IPS-20b (cell line): ENCODE measurements around the gene SFXN3.

ENCODE experiments used
- H3K27ac ChIP-seq: one replicate; pipeline ENCODE4 v1.5.1; 2013; ENCODE audit warnings: low read length
- H3K27me3 ChIP-seq: 2 replicates; pipeline ENCODE4 v1.6.1; 2013; ENCODE audit warnings: mild to moderate bottlenecking, low read length, inconsistent platforms; ENCODE audit not compliant: insufficient read depth
- H3K36me3 ChIP-seq: 2 replicates; pipeline ENCODE4 v1.6.1; 2013; ENCODE audit warnings: low read depth, mild to moderate bottlenecking, inconsistent platforms, low read length, moderate library complexity; ENCODE audit not compliant: insufficient read depth
- H3K4me1 ChIP-seq: 2 replicates; pipeline ENCODE4 v1.6.1; 2013; ENCODE audit warnings: mild to moderate bottlenecking, control low read depth, inconsistent platforms, low read length, moderate library complexity; ENCODE audit not compliant: insufficient read depth
- H3K4me3 ChIP-seq: 2 replicates; pipeline ENCODE4 v1.5.1; 2013; ENCODE audit warnings: mild to moderate bottlenecking, low read length, inconsistent platforms
- H3K9ac ChIP-seq: 2 replicates; pipeline ENCODE4 v1.6.1; 2013; ENCODE audit warnings: low read depth, mild to moderate bottlenecking, inconsistent platforms, low read length, moderate library complexity
- H3K9me3 ChIP-seq: 2 replicates; pipeline ENCODE4 v1.6.1; 2013; ENCODE audit warnings: mild to moderate bottlenecking, low read depth, low read length, inconsistent platforms; ENCODE audit not compliant: insufficient read depth

Gene SFXN3

DNA sequence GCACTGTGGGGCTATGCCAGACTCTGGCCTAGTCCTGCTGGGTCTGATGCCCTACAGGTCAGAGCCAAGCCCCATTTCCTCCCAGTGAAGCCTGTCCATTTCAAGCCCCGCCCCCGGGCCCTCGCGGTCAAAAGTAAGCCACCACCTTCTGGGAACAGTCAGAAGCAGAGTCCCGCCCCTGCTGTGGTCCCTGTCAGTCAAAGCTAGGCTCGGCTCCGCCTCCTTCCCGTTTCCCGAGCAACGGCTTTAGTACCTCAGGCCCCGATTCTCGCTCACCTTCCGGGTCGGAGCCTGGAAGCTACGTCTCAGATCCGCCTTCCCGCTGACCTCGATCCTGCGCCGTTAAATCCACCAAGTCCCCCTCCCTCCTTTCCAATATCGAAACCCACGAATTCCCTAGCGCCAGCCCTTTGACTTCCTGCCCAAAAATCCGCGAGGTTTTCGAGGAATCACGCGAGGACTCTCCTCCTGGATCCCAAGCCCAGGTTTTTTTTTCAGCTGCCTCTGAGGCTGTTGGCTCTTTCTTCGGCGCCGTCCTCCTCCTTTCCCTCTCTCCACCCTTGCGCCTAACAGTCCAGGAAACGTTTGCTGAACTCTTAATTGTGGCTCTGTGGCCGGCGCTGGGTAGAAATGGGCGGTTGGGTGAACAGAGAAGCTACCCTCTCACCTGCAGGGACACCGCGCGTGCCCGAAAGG, 11.8 kb downstream of the SFXN3 start:
- Histone ChIP-seq H3K27ac (no peak overlapping the region), H3K4me3 (peak overlapping the region; percentile 79), H3K4me1 (peaks cover 7% of the 10 kb centered on the region), H3K27me3 (peaks cover 64% of the 10 kb centered on the region), H3K9me3 (no peaks in the 10 kb centered on the region), H3K36me3 (no peaks in the 10 kb centered on the region), H3K9ac (peak overlapping the region; percentile 72; the same call in 1 of the 2 replicates)

- Histone ChIP-seq H3K9ac (peak overlapping the region; percentile 72; the same call in 1 of the 2 replicates), H3K4me1 (peaks cover 7% of the 10 kb centered on the region), H3K4me3 (peak overlapping the region; percentile 79), H3K27me3 (peaks cover 69% of the 10 kb centered on the region), H3K27ac (no peak overlapping the region), H3K9me3 (no peaks in the 10 kb centered on the region), H3K36me3 (no peaks in the 10 kb centered on the region)
Observed at GRCh38 chr10:101043363-101043707, 12.3 kb downstream of the SFXN3 start.

- no peaks in the 10 kb centered on the region for H3K36me3 ChIP-seq
- H3K4me1 ChIP-seq = peaks cover 7% of the 10 kb centered on the region
- peaks cover 74% of the 10 kb centered on the region for H3K27me3 ChIP-seq
- H3K9me3 ChIP-seq = peaks cover 6% of the 10 kb centered on the region; the same call in 1 of the 2 replicates
- H3K9ac ChIP-seq = no peak overlapping the region
- H3K27ac ChIP-seq = no peak overlapping the region
- H3K4me3 ChIP-seq = no peak overlapping the region
Observed at GRCh38 chr10:101044117-101044516, 13.1 kb downstream of the SFXN3 start.

GRCh38 chr10:101046332-101047238, 15.6 kb downstream of the SFXN3 start:
- Histone ChIP-seq H3K27me3 (peaks cover 86% of the 10 kb centered on the region), H3K4me1 (peaks cover 13% of the 10 kb centered on the region), H3K9ac (no peak overlapping the region)

GRCh38 chr10:101047268-101047667, 16.2 kb downstream of the SFXN3 start:
- peak overlapping the region; percentile 5; the same call in 1 of the 2 replicates for H3K4me3 ChIP-seq
- peaks cover 13% of the 10 kb centered on the region for H3K4me1 ChIP-seq
- H3K27me3 ChIP-seq = peaks cover 93% of the 10 kb centered on the region
- H3K9ac ChIP-seq = no peak overlapping the region
- peaks cover 7% of the 10 kb centered on the region; the same call in 1 of the 2 replicates for H3K9me3 ChIP-seq
- no peaks in the 10 kb centered on the region for H3K36me3 ChIP-seq
- H3K27ac ChIP-seq = no peak overlapping the region

More at GRCh38 chr10:101046332-101047238, 15.6 kb downstream of the SFXN3 start:
- Histone ChIP-seq H3K4me3 (peak overlapping the region; percentile 5; the same call in 1 of the 2 replicates), H3K36me3 (no peaks in the 10 kb centered on the region), H3K9me3 (peaks cover 7% of the 10 kb centered on the region; the same call in 1 of the 2 replicates), H3K27ac (no peak overlapping the region)

GRCh38 chr10:101047961-101048892, 17.2 kb downstream of the SFXN3 start:
- Histone ChIP-seq H3K27ac (no peak overlapping the region), H3K27me3 (peaks cover 92% of the 10 kb centered on the region)

DNA sequence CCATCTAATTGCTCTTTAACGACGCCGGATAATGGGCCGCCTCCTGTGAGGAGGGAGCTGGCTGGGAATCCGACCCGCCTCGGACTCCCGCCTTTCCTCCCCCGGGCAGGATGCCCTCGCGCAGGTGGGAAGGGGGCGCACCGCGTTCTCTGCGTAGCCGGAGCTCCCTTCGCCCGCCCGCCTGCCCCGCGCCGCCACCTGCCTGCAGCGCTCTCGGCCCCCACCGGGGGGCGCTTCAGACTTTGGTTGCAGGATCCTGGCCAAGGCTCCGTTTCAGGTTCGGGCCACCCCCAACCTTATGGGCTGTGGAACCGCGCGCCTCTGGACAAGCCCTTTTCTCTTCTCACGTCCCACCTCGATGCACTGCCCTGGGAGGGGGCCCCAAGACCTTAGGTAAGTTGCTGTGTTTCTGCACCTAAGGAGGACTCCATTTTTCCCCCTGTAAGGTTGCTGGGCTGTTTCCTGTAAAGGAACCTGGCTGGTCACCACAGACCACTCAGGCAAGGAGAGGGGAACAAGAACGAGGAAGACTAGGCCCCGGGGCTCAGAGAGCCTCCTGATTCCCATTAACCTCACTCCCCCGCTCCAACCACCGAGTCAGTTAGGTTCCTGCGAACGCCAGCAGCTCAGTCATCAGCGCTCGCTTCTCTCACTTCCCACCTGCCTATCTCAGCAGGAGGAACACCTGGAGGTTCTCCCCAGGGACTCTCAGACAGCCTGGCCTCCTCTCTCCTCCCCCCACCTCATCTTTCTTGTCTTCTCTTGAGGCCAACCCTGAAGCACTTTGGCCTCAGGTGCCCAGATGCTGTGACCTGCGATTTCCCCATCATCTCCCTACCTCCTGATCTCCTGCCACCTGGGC, 19.4 kb downstream of the SFXN3 start:
- Histone ChIP-seq H3K9me3 (peaks cover 7% of the 10 kb centered on the region; the same call in 1 of the 2 replicates), H3K27ac (no peak overlapping the region), H3K27me3 (peaks cover 70% of the 10 kb centered on the region), H3K4me3 (peak overlapping the region; percentile 15; the same call in 1 of the 2 replicates), H3K36me3 (no peaks in the 10 kb centered on the region), H3K4me1 (peaks cover 6% of the 10 kb centered on the region; the same call in 1 of the 2 replicates), H3K9ac (no peak overlapping the region)

More at GRCh38 chr10:101047961-101048892, 17.2 kb downstream of the SFXN3 start:
- H3K4me3 ChIP-seq = peak overlapping the region; percentile 35
- no peaks in the 10 kb centered on the region for H3K36me3 ChIP-seq
- H3K9me3 ChIP-seq = peaks cover 7% of the 10 kb centered on the region; the same call in 1 of the 2 replicates
- H3K9ac ChIP-seq = no peak overlapping the region
- peaks cover 13% of the 10 kb centered on the region for H3K4me1 ChIP-seq

- H3K9ac ChIP-seq = no peak overlapping the region
- H3K4me1 ChIP-seq = peaks cover 6% of the 10 kb centered on the region; the same call in 1 of the 2 replicates
- no peak overlapping the region for H3K4me3 ChIP-seq
- H3K9me3 ChIP-seq = peaks cover 7% of the 10 kb centered on the region; the same call in 1 of the 2 replicates
- no peak overlapping the region for H3K27ac ChIP-seq
- H3K36me3 ChIP-seq = no peaks in the 10 kb centered on the region
- peaks cover 52% of the 10 kb centered on the region for H3K27me3 ChIP-seq
Observed at GRCh38 chr10:101052285-101052684, 21.3 kb downstream of the SFXN3 start.

DNA sequence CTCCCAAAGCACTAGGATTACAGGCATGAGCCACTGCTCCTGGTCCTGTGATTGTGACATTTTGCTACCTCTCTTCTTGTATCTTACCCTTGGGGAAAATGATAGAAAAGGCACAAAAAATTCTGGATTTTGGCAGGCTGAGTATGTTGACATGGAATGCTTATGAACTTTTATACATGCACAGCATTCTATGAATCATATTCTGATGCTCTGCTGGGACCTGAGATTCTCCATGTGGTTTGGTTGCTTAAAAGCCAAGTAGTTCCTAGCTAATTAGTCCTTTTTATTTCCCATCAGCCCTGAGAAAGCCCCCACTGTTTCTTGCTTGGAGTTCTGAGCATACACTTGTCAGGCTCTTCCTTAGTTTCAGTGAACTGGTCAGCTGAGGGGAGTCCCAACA, 22.5 kb downstream of the SFXN3 start:
- Histone ChIP-seq H3K9me3 (peaks cover 7% of the 10 kb centered on the region; the same call in 1 of the 2 replicates), H3K27me3 (peaks cover 39% of the 10 kb centered on the region), H3K27ac (no peak overlapping the region), H3K4me3 (no peak overlapping the region), H3K9ac (no peak overlapping the region), H3K4me1 (peaks cover 6% of the 10 kb centered on the region; the same call in 1 of the 2 replicates), H3K36me3 (no peaks in the 10 kb centered on the region)

GRCh38 chr10:101054351-101054750, 23.3 kb downstream of the SFXN3 start:
- peaks cover 6% of the 10 kb centered on the region; the same call in 1 of the 2 replicates for H3K4me1 ChIP-seq
- no peak overlapping the region for H3K27ac ChIP-seq
- no peak overlapping the region for H3K9ac ChIP-seq

More at GRCh38 chr10:101054351-101054750, 23.3 kb downstream of the SFXN3 start:
- Histone ChIP-seq H3K27me3 (peaks cover 31% of the 10 kb centered on the region), H3K36me3 (no peaks in the 10 kb centered on the region), H3K4me3 (no peak overlapping the region), H3K9me3 (no peaks in the 10 kb centered on the region; the same call in 1 of the 2 replicates)
